Endothelial cell (in vitro differentiated cells): Measurements from ENCODE around the gene DNASE1L1. TPM values are rescaled to one million over a fixed set of nuclear protein-coding genes. Genes with fewer than 3 reads are reported as not detected.

ENCODE experiments used
- DNase-seq: peaks from one replicate; pipeline ENCODE4 v3.0.0; 2021; ENCODE audit warnings: low spot score
- H3K27ac Mint-ChIP-seq: one replicate; pipeline ENCODE4 v1.8.0; 2021; ENCODE audit warnings: mixed read lengths, inconsistent platforms; ENCODE audit not compliant: unreplicated experiment
- H3K27me3 Mint-ChIP-seq: one replicate; pipeline ENCODE4 v1.8.0; 2021; ENCODE audit warnings: mild to moderate bottlenecking, moderate library complexity, mixed read lengths, inconsistent platforms; ENCODE audit not compliant: unreplicated experiment
- H3K36me3 Mint-ChIP-seq: one replicate; pipeline ENCODE4 v1.8.0; 2021; ENCODE audit warnings: mild to moderate bottlenecking, low read depth, mixed read lengths, inconsistent platforms; ENCODE audit not compliant: unreplicated experiment
- H3K4me1 Mint-ChIP-seq: one replicate; pipeline ENCODE4 v1.8.0; 2021; ENCODE audit warnings: mild to moderate bottlenecking, mixed read lengths, inconsistent platforms; ENCODE audit not compliant: unreplicated experiment
- H3K4me3 Mint-ChIP-seq: one replicate; pipeline ENCODE4 v1.8.0; 2021; ENCODE audit warnings: mild to moderate bottlenecking, mixed read lengths, inconsistent platforms; ENCODE audit not compliant: unreplicated experiment
- H3K9me3 Mint-ChIP-seq: one replicate; pipeline ENCODE4 v1.8.0; 2021; ENCODE audit warnings: mixed read lengths, inconsistent platforms; ENCODE audit not compliant: unreplicated experiment
- total RNA-seq: library from RNA; stranded (reverse); fragmentation: NEBNext Ultra II Directional; extraction: Animal tissue kit (Norgen Biotek cat#: 25700); gene quantifications from one replicate; pipeline ENCODE4 v1.2.1, GENCODE V29; 2021; ENCODE audit not compliant: unreplicated experiment
- TF ChIP-seq, protein P1 (sequence below): fragments of 200-600 bp; sonication (generic); IDR thresholded peaks from one replicate; pipeline ENCODE4 v1.5.0; 2021; ENCODE audit warnings: antibody characterized with exemption; ENCODE audit not compliant: unreplicated experiment

The DNASE1L1 gene
- total RNA-seq, 1 donor from 2014 or later = 38.6 TPM

DNA sequence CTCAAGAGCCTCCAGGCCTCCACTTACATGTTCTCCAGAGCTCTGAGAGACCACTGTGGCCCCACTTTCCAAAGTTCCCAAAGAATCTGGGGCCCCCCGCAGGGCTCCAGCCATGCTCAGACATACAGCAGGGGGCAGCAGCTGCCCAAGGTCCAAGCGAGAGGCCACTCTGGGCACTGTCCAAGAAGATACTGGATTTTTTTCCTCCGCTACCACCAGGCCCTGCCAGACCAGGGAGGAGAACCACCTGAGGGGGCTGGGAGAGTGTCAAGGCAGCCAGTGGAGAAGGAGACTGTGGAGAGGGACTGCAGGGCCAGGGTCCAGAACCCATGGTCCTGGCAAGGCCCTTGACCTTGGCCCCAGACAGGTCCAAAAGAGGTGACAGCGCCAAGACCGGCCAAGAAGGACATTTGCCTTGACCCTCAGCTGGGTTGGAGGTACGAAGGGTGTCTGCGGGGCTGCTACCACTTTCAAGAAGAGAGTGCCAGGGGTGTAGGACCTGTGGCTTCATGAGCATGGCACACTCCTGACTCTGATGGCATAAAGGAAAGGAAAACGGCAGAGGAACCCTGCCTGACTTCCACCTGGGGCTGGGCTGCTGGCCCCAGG, 24.7 kb downstream of the DNASE1L1 start:
- no peak overlapping the region for H3K27ac Mint-ChIP-seq
- no peaks in the 10 kb centered on the region for H3K27me3 Mint-ChIP-seq
- TF ChIP-seq, protein P1, sequence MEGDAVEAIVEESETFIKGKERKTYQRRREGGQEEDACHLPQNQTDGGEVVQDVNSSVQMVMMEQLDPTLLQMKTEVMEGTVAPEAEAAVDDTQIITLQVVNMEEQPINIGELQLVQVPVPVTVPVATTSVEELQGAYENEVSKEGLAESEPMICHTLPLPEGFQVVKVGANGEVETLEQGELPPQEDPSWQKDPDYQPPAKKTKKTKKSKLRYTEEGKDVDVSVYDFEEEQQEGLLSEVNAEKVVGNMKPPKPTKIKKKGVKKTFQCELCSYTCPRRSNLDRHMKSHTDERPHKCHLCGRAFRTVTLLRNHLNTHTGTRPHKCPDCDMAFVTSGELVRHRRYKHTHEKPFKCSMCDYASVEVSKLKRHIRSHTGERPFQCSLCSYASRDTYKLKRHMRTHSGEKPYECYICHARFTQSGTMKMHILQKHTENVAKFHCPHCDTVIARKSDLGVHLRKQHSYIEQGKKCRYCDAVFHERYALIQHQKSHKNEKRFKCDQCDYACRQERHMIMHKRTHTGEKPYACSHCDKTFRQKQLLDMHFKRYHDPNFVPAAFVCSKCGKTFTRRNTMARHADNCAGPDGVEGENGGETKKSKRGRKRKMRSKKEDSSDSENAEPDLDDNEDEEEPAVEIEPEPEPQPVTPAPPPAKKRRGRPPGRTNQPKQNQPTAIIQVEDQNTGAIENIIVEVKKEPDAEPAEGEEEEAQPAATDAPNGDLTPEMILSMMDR = no peak
- no peak overlapping the region for H3K4me3 Mint-ChIP-seq
- no peak for DNase-seq
- no peaks in the 10 kb centered on the region for H3K9me3 Mint-ChIP-seq
- no peaks in the 10 kb centered on the region for H3K36me3 Mint-ChIP-seq
- H3K4me1 Mint-ChIP-seq = peaks cover 8% of the 10 kb centered on the region

DNA sequence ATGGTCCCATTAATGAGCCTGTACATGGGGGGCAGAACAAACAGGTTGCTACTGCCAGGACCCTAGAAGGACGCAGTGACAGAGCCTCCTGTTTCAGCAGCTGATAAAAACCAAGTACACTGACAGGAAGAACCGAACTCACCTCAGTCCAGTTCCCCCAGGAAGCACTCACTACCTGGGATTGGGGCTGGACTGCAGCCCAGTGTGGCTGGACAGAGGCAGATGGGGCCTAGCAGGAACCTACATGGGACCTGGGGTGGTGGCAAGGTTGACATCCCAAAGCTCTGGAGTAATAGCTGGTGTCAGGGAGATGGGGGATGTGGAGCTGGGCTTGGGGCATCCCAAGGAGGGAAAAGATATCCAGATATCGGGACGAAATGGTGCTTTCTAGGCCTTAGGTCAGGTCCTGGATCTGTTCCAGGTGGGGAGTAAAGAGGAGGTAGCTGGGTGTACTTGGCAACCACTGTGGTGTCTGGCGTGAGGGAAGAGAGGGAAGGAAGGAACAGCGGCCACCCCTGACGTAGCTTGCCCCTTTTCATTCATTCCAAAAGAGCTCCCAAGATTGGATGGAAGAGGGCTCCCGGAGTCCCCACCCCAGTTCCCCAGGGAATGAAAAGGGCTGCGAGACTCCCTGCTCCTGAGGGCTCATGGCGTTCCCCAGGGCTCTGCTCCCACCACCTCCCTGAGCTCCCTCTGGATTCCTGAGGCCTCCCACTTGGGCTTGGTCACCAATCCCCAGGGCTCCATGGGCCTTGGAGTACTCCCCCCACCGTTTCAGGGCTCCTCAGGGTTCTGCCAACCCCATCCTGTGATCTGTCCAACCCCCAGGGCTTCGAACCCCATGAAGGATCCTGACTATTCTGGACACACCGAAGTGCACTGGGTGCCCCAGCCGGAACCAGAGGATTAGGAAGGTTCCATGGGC, 25.4 kb downstream of the DNASE1L1 start:
- TF ChIP-seq, protein P1 = no peak
- no peak for DNase-seq
- Mint-ChIP-seq H3K4me1 (peaks cover 8% of the 10 kb centered on the region), H3K27ac (no peak overlapping the region), H3K36me3 (no peaks in the 10 kb centered on the region), H3K4me3 (no peak overlapping the region), H3K27me3 (no peaks in the 10 kb centered on the region), H3K9me3 (no peaks in the 10 kb centered on the region)

DNA sequence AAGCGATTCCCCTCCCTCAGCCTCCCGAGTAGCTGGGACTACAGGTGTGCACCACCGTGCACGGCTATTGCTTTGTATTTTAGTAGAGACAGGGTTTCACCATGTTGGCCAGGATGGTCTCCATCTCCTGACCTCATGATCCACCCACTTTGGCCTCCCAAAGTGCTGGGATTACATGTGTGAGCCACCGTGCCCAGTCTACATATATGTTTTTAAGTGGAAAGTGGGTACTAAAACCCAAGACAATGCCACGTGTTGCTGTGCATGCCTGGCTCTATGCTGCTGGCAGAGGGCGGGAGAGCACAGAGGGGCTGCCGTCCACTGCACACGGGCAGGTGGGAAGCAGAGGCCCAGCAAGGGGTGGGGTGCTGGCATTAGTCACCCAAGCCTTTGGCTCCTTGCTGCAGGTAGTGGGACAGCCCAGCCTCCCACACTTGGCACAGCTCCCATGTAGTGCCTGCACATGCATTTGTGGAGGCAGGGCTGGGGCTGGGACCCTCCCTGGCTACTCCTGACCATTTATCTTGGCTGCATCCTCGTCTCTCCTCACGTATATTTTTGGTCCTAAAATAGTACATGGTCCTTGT, 26.5 kb downstream of the DNASE1L1 start:
- Mint-ChIP-seq H3K4me3 (no peak overlapping the region), H3K4me1 (peaks cover 8% of the 10 kb centered on the region), H3K9me3 (no peaks in the 10 kb centered on the region), H3K27me3 (no peaks in the 10 kb centered on the region), H3K27ac (no peak overlapping the region), H3K36me3 (no peaks in the 10 kb centered on the region)
- TF ChIP-seq, protein P1 = no peak
- DNase-seq = no peak

DNA sequence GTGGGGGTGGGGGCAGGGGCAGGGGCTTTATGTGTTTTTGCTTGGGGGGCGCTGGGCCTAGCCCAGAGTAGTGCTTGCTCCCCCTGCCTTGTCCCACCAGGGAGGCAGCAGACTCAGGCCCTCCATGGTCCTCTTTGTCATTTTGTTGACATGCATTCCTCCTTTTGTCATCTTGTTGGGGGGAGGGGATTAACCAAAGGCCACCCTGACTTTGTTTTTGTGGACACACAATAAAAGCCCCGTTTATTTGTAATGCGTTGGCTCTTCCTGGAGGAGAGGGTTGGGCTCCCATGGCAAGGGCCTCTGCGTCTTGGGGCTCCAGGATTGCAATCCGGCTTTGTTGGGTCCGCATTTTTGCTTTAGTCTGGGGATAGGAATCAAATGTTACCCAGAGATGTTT, 27.8 kb downstream of the DNASE1L1 start:
- no peaks in the 10 kb centered on the region for H3K36me3 Mint-ChIP-seq
- H3K4me3 Mint-ChIP-seq = no peak overlapping the region
- no peaks in the 10 kb centered on the region for H3K27me3 Mint-ChIP-seq
- H3K27ac Mint-ChIP-seq = no peak overlapping the region
- no peak for DNase-seq
- TF ChIP-seq, protein P1 = no peak
- H3K9me3 Mint-ChIP-seq = no peaks in the 10 kb centered on the region
- peaks cover 8% of the 10 kb centered on the region for H3K4me1 Mint-ChIP-seq
